Gastrocnemius medialis (tissue), 4 donors: Measurements from ENCODE around the gene GMCL1. TPM values are rescaled to one million over a fixed set of nuclear protein-coding genes. Genes with fewer than 3 reads are reported as not detected.

Source experiments
- ATAC-seq, 2 donors: fragments of 150-250 bp; one replicate each; pipeline ENCODE4 v1.9.1; 2016
- DNase-seq, 2 donors: peaks; one replicate each; pipeline ENCODE4 v3.0.0-alpha.2; 2019
- H3K27ac ChIP-seq, 4 donors: fragments of 200-600 bp; sonication (generic); 1 replicate in 1 of 4; 2 replicates in 3 of 4; pipeline ENCODE4 v1.5.1; 2016 to 2018; ENCODE audit warnings: mild to moderate bottlenecking in 2 of 4, moderate library complexity in 1 of 4
- H3K27me3 ChIP-seq, 3 donors: fragments of 200-600 bp; sonication (generic) in 2 of 3; 1 replicate in 1 of 3; 2 replicates in 2 of 3; pipeline versions ENCODE4 v1.5.1 to v1.6.0; 2016 to 2019; ENCODE audit warnings: mild to moderate bottlenecking in 1 of 3, moderate library complexity in 1 of 3
- H3K36me3 ChIP-seq, 2 donors: fragments of 200-600 bp; sonication (generic) in 1 of 2; one replicate each; pipeline ENCODE4 v1.5.1; 2017 to 2018
- H3K4me1 ChIP-seq, 2 donors: fragments of 200-600 bp; sonication (generic) in 1 of 2; one replicate each; pipeline ENCODE4 v1.5.1; 2016 to 2017; ENCODE audit warnings: mild to moderate bottlenecking in 2 of 2
- H3K4me3 ChIP-seq, 4 donors: fragments of 200-600 bp; sonication (generic) in 3 of 4; 1 replicate in 1 of 4; 2 replicates in 3 of 4; pipeline ENCODE4 v1.5.1; 2016 to 2019; ENCODE audit warnings: mild to moderate bottlenecking in 2 of 4
- H3K9me3 ChIP-seq, 3 donors: fragments of 200-600 bp; sonication (generic) in 2 of 3; 1 replicate in 1 of 3; 2 replicates in 2 of 3; pipeline ENCODE4 v1.5.1; 2016 to 2019
- POLR2A ChIP-seq, 2 donors: fragments of 450-650 bp; IDR thresholded peaks; one replicate each; pipeline ENCODE4 v1.6.1; 2017; ENCODE audit warnings: antibody characterized with exemption in 2 of 2, mild to moderate bottlenecking in 2 of 2, moderate library complexity in 2 of 2
- in situ Hi-C, 4 donors: fragments of 200-750 bp; cut with MboI; loops; one replicate each; pipeline versions ENCODE4 v1.15.0 to v1.8.0; 2017; ENCODE audit warnings: low sequenced_read_pairs in 4 of 4
- intact Hi-C: fragments of 100-400 bp; cut with DNase I; formaldehyde crosslinking; loops from one replicate; pipeline ENCODE4 v1.15.1; 2023; ENCODE audit warnings: low total_unique reads
- total RNA-seq, 4 donors: library from RNA; depleted of rRNA; stranded (reverse); fragments of >200 nt; gene quantifications; one replicate each; pipeline versions ENCODE4 v1.1.0 to v1.2.3, GENCODE V29; 2016
- TF ChIP-seq, protein P1 (sequence below), 5 experiments: fragments of 450-650 bp in 3 of 5; fragments of 200-600 bp in 2 of 5; sonication (generic) in 2 of 5; IDR thresholded peaks in 4 of 5; conservative IDR thresholded peaks in 1 of 5; 1 replicate in 4 of 5; 2 replicates in 1 of 5; pipeline ENCODE4 v1.5.1; 2016 to 2019; ENCODE audit warnings: antibody characterized with exemption in 5 of 5, mild to moderate bottlenecking in 3 of 5, moderate library complexity in 3 of 5

The GMCL1 gene
- total RNA-seq, 4 donors from 2014 or later = 2.0 to 3.3 (median 3.3) TPM

DNA sequence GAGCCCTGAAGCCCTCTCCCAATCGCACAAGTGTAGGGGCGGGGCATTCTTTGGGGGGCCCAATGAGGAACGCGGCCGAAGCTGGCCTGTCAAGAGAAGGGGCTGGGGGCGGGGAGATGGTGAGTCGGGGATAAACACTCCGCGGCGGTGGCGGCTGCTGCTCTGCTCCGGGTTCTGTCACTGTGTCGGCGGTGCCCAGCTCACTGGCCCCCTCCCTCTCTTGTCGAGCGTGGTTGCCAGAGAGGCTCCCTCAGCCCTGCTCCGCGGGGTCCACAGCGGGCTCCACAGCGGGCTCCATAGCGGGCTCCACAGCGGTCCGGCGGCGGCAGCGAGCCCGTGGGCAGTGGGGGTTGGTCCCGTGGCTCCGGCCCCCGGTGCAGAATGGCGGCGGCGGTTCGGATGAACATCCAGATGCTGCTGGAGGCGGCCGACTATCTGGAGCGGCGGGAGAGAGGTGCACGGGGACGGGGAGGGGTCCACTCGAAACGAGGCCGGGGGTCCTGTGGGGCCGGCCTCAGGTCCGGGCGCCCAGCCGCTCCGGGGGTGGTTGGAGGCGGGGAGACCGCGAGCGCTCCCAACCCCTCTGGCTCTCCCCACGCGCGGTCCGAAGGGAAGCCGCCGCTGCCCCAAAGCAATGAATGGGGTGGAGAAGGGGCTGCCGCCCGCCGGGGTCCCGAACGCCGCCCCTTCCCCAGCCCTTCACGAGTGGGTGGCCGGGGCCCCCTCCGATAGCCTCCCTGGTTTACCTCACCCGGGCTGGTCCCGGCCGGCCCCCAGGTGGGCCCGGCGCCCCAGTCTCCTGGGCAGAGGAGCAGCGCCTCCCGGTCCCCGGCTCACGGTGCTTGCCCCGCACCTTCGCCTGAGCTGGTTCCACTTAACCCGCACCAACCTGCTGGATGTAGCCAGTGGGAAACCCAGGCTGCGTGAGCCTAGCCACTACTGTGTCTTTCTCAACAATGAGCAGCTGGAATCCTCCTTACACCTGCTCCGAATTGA lies 85.8 kb downstream of the GMCL1 start, which contains the start of gene MXD1:
MXD1 (plus strand) TSS at position 160 of the 996 bp plus-strand sequence; CDS start at position 382, 222 bp downstream.
- H3K27me3 ChIP-seq = no peaks in the 10 kb centered on the region
- DNase-seq (peak; percentile 15 to 24), ATAC-seq (peak; percentile 15 to 29)
- H3K27ac ChIP-seq = peak within 1 kb of the TSS; percentile 96 to 99 (median 98)
- in situ Hi-C loops (loop anchor here (5.0 to 25.0 kb wide), 7 partner anchors 147 to 390 kb away; partner anchors contain the start of genes SNRPG (in 2 of the 4) and FAM136A (in 1 of the 4)), intact Hi-C loops (loop anchor here (1.0 to 10.0 kb wide), 6 partner anchors 155 to 378 kb away; partner anchors contain the start of genes ANXA4, C2orf42 and SNRPG)
- H3K36me3 ChIP-seq = peaks cover 0 to 7% of the 10 kb centered on the region in 2 donors
- no peaks in the 10 kb centered on the region for H3K9me3 ChIP-seq
- H3K4me1 ChIP-seq = peaks cover 30 to 45% of the 10 kb centered on the region in 2 donors
- peak; percentile 97 to 98 for TF ChIP-seq POLR2A (IDR thresholded peaks at IDR 0.05)
- TF ChIP-seq, protein P1, sequence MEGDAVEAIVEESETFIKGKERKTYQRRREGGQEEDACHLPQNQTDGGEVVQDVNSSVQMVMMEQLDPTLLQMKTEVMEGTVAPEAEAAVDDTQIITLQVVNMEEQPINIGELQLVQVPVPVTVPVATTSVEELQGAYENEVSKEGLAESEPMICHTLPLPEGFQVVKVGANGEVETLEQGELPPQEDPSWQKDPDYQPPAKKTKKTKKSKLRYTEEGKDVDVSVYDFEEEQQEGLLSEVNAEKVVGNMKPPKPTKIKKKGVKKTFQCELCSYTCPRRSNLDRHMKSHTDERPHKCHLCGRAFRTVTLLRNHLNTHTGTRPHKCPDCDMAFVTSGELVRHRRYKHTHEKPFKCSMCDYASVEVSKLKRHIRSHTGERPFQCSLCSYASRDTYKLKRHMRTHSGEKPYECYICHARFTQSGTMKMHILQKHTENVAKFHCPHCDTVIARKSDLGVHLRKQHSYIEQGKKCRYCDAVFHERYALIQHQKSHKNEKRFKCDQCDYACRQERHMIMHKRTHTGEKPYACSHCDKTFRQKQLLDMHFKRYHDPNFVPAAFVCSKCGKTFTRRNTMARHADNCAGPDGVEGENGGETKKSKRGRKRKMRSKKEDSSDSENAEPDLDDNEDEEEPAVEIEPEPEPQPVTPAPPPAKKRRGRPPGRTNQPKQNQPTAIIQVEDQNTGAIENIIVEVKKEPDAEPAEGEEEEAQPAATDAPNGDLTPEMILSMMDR (IDR thresholded peaks at IDR 0.05 in 4 of 5, conservative IDR thresholded peaks at IDR 0.05 in 1 of 5) = no peak
- peak within 1 kb of the TSS; percentile 85 to 98 (median 86) for H3K4me3 ChIP-seq

DNA sequence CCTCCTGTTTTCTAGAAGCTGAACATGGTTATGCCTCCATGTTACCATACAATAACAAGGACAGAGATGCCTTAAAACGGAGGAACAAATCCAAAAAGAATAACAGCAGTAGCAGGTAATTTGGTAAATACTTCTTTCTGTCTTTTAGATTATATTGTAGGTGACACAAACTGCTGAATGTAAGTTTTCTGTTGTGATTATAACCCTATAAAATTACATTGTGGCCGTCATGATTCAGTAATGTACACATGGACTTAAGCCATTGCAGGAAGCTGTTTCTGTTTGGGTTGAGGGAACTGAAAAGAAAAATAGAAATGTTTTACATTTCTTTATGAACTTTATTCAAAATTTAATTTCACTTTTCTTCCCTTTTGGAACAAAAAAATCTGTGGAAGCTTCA lies 86.6 kb downstream of the GMCL1 start:
- Histone ChIP-seq H3K4me1 (peaks cover 30 to 45% of the 10 kb centered on the region in 2 donors), H3K4me3 (peak overlapping the region; percentile 84 to 98 (median 86)), H3K9me3 (no peaks in the 10 kb centered on the region), H3K36me3 (peaks cover 0 to 9% of the 10 kb centered on the region in 2 donors), H3K27me3 (no peaks in the 10 kb centered on the region), H3K27ac (peak overlapping the region; percentile 96 to 98 (median 96))
- in situ Hi-C loops = loop anchor here (5.0 to 25.0 kb wide), 5 partner anchors 146 to 389 kb away; partner anchors contain the start of genes SNRPG (in 2 of the 4) and FAM136A (in 1 of the 4)
- intact Hi-C loops = loop anchor here (10.0 kb wide), 1 partner anchor 171 kb away; the partner anchor contains the start of gene ANXA4
- no peak for ATAC-seq
- TF ChIP-seq, protein P1 (IDR thresholded peaks at IDR 0.05 in 4 of 5, conservative IDR thresholded peaks at IDR 0.05 in 1 of 5) = no peak
- TF ChIP-seq POLR2A (IDR thresholded peaks at IDR 0.05) = no peak
- DNase-seq = no peak

DNA sequence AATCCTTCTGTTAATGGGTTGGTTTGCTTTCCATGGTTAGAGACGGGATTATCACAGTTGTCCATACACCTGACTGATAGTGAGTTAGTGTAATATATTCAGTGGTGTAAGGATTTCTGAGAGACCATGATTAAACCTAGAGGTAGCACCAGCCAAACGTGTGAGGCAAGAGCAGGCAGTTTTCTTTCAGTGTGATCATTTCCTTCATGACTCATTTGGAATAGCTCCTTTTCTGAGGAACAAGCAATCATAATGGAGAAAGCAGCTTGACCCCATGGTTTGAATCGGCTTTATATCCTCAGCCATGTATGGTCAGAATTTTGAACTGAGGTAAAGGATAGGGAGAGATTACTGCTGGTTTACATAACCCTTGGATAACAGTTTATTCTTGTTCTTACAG lies 88.4 kb downstream of the GMCL1 start:
- Histone ChIP-seq H3K36me3 (peaks cover 0 to 26% of the 10 kb centered on the region in 2 donors), H3K9me3 (no peaks in the 10 kb centered on the region), H3K4me1 (peaks cover 30 to 40% of the 10 kb centered on the region in 2 donors), H3K4me3 (peak overlapping the region in 1 of 4 donors; percentile 2), H3K27me3 (no peaks in the 10 kb centered on the region), H3K27ac (peak overlapping the region; percentile 96 to 98 (median 96))
- DNase-seq (peak in 1 of 2 donors; percentile 49), ATAC-seq (peak in 1 of 2 donors; percentile 10)
- TF ChIP-seq, protein P1 (IDR thresholded peaks at IDR 0.05 in 4 of 5, conservative IDR thresholded peaks at IDR 0.05 in 1 of 5) = no peak
- peak in 1 of 2 donors; percentile 40 for TF ChIP-seq POLR2A (IDR thresholded peaks at IDR 0.05)
- intact Hi-C loops = loop anchor here (10.0 kb wide), 1 partner anchor 173 kb away; the partner anchor contains the start of gene ANXA4
- in situ Hi-C loops = loop anchor here (5.0 to 25.0 kb wide), 5 partner anchors 144 to 387 kb away; partner anchors contain the start of genes SNRPG (in 2 of the 4) and FAM136A (in 1 of the 4)

DNA sequence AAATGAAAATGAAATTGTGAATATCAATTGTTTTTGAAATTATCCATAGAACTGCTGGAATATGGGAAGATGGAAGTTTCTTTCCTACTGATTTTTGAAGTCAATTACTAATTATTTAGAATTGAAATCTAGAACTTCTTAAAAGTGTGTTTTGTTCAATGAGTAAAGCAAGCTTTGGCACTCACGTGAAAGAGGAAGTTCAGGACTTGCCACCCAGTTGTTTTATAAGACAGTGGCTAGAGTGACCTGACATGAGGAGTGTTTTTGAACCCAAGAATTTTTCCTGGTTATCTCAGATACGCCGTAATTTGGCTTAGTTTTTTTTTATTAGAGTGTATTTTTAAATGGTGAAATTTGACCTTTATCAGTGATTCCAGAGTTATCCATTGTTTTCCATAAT lies 88.9 kb downstream of the GMCL1 start:
- peaks cover 30 to 35% of the 10 kb centered on the region in 2 donors for H3K4me1 ChIP-seq
- in situ Hi-C loops (loop anchor here (5.0 to 25.0 kb wide), 5 partner anchors 144 to 386 kb away; partner anchors contain the start of genes SNRPG (in 2 of the 4) and FAM136A (in 1 of the 4)), intact Hi-C loops (loop anchor here (10.0 kb wide), 1 partner anchor 174 kb away; the partner anchor contains the start of gene ANXA4)
- H3K27ac ChIP-seq = peak overlapping the region; percentile 96 to 98 (median 96)
- no peaks in the 10 kb centered on the region for H3K9me3 ChIP-seq
- H3K27me3 ChIP-seq = no peaks in the 10 kb centered on the region
- peaks cover 0 to 27% of the 10 kb centered on the region in 2 donors for H3K36me3 ChIP-seq
- ATAC-seq = no peak
- DNase-seq = no peak
- H3K4me3 ChIP-seq = peak overlapping the region in 1 of 4 donors; percentile 2
- TF ChIP-seq, protein P1 (IDR thresholded peaks at IDR 0.05 in 4 of 5, conservative IDR thresholded peaks at IDR 0.05 in 1 of 5) = no peak
- no peak for TF ChIP-seq POLR2A (IDR thresholded peaks at IDR 0.05)
